Heart right ventricle (tissue), 16 donors: ENCODE data around the gene DOCK4. TPM values are rescaled to one million over a fixed set of nuclear protein-coding genes. Genes with fewer than 3 reads are reported as not detected.
A peak's percentile ranks its signal among the peaks of the same experiment; 100 is the strongest.

Experiments used
- ATAC-seq, 8 donors: fragments of 200-7000 bp; cut with Tn5 transposase; one replicate each; pipeline ENCODE4 v1.9.1; 2020; ENCODE audit warnings: mild to moderate bottlenecking in 8 of 8, moderate library complexity in 8 of 8, moderate number of reproducible peaks in 1 of 8
- DNase-seq, 2 donors: peaks; one replicate each; pipeline ENCODE4 v3.0.0-alpha.2; 2020
- H3K27ac ChIP-seq, 10 donors: fragments of 200-600 bp; sonication (generic) in 2 of 10; one replicate each; pipeline versions ENCODE4 v1.5.0 to v1.8.0; 2020 to 2022; ENCODE audit warnings: mild to moderate bottlenecking in 3 of 10
- H3K27me3 ChIP-seq, 7 donors: fragments of 200-600 bp; one replicate each; pipeline ENCODE4 v1.8.0; 2021 to 2022; ENCODE audit warnings: mild to moderate bottlenecking in 2 of 7
- H3K36me3 ChIP-seq, 9 donors: fragments of 200-600 bp; sonication (generic) in 1 of 9; one replicate each; pipeline versions ENCODE4 v1.5.0 to v1.8.0; 2020 to 2022; ENCODE audit warnings: mild to moderate bottlenecking in 2 of 9
- H3K4me1 ChIP-seq, 9 donors: fragments of 200-600 bp; sonication (generic) in 1 of 9; one replicate each; pipeline versions ENCODE4 v1.5.0 to v1.8.0; 2020 to 2022; ENCODE audit warnings: mild to moderate bottlenecking in 4 of 9
- H3K4me3 ChIP-seq, 10 donors: fragments of 200-600 bp; sonication (generic) in 2 of 10; one replicate each; pipeline versions ENCODE4 v1.5.0 to v1.8.0; 2020 to 2022; ENCODE audit warnings: mild to moderate bottlenecking in 7 of 10, moderate library complexity in 2 of 10
- H3K9me3 ChIP-seq, 11 donors: fragments of 200-600 bp in 10 of 11; sonication (generic) in 2 of 11; one replicate each; pipeline versions ENCODE4 v1.5.0 to v1.8.0; 2013 to 2022; ENCODE audit warnings: mild to moderate bottlenecking in 2 of 11, control low read depth in 1 of 11, moderate library complexity in 1 of 11
- CTCF ChIP-seq, 9 donors: fragments of 200-600 bp; sonication (generic) in 2 of 9; IDR thresholded peaks; one replicate each; pipeline versions ENCODE4 v1.5.0 to v1.8.0; 2021 to 2022; ENCODE audit warnings: antibody characterized with exemption in 9 of 9, mild to moderate bottlenecking in 5 of 9, moderate library complexity in 1 of 9
- WGBS, 2 donors: extraction: QIAGEN DNeasy Blood & Tissue Kit; methylation state at CpG; one replicate each; pipeline ENCODE4 v1.1.7; 2013; ENCODE audit warnings: inconsistent platforms in 1 of 2; 5-methylcytosine and 5-hydroxymethylcytosine counted together
- intact Hi-C, 10 donors: fragments of 100-400 bp; cut with DNase I; formaldehyde crosslinking; loops; one replicate each; pipeline versions ENCODE4 v1.11.1 to v1.14.2; 2022
- polyA plus RNA-seq, 2 donors: library from polyadenylated mRNA; stranded (reverse); fragments of 200-250 nt; gene quantifications; one replicate each; pipeline ENCODE4 v1.2.3, GENCODE V29; 2013
- total RNA-seq, 10 donors: library from RNA; stranded (reverse); fragmentation: NEBNext Ultra II Directional in 3 of 10; extraction: Animal tissue kit (Norgen Biotek cat#: 25700) in 3 of 10; gene quantifications; one replicate each; pipeline versions ENCODE4 v1.2.1 to v1.2.4, GENCODE V29; 2021 to 2023
- donor health status: Arrhythmogenic right ventricular cardiomyopathy.
- donor health status: ischemic (EF 13 %, LVEDD 7.1; RV severe dilation, severe dysfunction).
- donor health status: healthy with polysubstance abuse.
- donor health status: DM: no; HTN: yes; CAD: no.
- donor health status: DM: no; HTN: no; CAD: no.
- donor health status: ischemic (EF 25% LVEDD 6.9; RV normal size, moderate dysfunction).
- donor health status: ischemic (EF 25% LVEDD 5.7; RV mildly dilated, moderate dysfunction).
- donor health status: healthy.
- donor health status: DM: yes; HTN: yes; CAD: no.
- donor health status: Ischemic cardiomyopathy.
- donor health status: ischemic (EF 35%, LVEDD 5.7; RV mildly dilated, moderate dysfunction).
- donor health status: nonischemic (EF 11% LVEDD 7.7; RV severe dilation, severe dysfunction).
- donor health status: DM: yes; HTN: yes; CAD: no.
- donor health status: PGD.
- donor health status: ischemic (EF 29% LVEDD 5.4; RV normal size, mild dysfunction).
- donor health status: nonischemic (EF 23%, LVEDD 6.1; RV moderate dilation, normal function).

Gene DOCK4
- total and polyA plus RNA-seq, 12 donors, result 2.6 to 26.8 (median 14.7) TPM

- Histone ChIP-seq H3K36me3 (no peaks in the 10 kb centered on the region), H3K27ac (no peak overlapping the region), H3K9me3 (no peaks in the 10 kb centered on the region), H3K27me3 (no peaks in the 10 kb centered on the region), H3K4me1 (peaks cover 2 to 53% (median 36%) of the 10 kb centered on the region in 9 donors), H3K4me3 (no peak overlapping the region)
- TF ChIP-seq CTCF (IDR thresholded peaks at IDR 0.05), result no peak
- WGBS, 2 donors, result 82 to 90% methylated on average over 2 of the region's 2 CpGs
- ATAC-seq (no peak), DNase-seq (no peak)
- intact Hi-C loops, result no loop called here
Observed at GRCh38 chr7:112104120-112104519, 102.1 kb downstream of the DOCK4 start.

- no peaks in the 10 kb centered on the region for H3K9me3 ChIP-seq
- H3K27me3 ChIP-seq, result no peaks in the 10 kb centered on the region
- ATAC-seq (no peak), DNase-seq (no peak)
- peak overlapping the region in 1 of 10 donors; percentile 2 for H3K27ac ChIP-seq
- no peaks in the 10 kb centered on the region for H3K36me3 ChIP-seq
- no peak for TF ChIP-seq CTCF (IDR thresholded peaks at IDR 0.05)
- no peak overlapping the region for H3K4me3 ChIP-seq
- peaks cover 2 to 44% (median 28%) of the 10 kb centered on the region in 9 donors for H3K4me1 ChIP-seq
- 74 to 83% methylated on average over 2 of the region's 2 CpGs for WGBS, 2 donors
- intact Hi-C loops, result no loop called here
Observed at GRCh38 chr7:112103246-112103645, 103.0 kb downstream of the DOCK4 start.

- H3K4me1 ChIP-seq, result peaks cover 0 to 29% (median 11%) of the 10 kb centered on the region in 9 donors
- H3K36me3 ChIP-seq, result no peaks in the 10 kb centered on the region
- 67 to 71% methylated on average over 8 of the region's 8 CpGs for WGBS, 2 donors
- no peak overlapping the region for H3K4me3 ChIP-seq
- peak in 1 of 8 donors; percentile 28 for ATAC-seq
- no peak for DNase-seq
- H3K9me3 ChIP-seq, result no peaks in the 10 kb centered on the region
- H3K27me3 ChIP-seq, result no peaks in the 10 kb centered on the region
- intact Hi-C loops, result no loop called here
- no peak for TF ChIP-seq CTCF (IDR thresholded peaks at IDR 0.05)
- no peak overlapping the region for H3K27ac ChIP-seq
Observed at GRCh38 chr7:112101201-112101846, 104.9 kb downstream of the DOCK4 start.

- Histone ChIP-seq H3K36me3 (no peaks in the 10 kb centered on the region), H3K27me3 (no peaks in the 10 kb centered on the region), H3K9me3 (peaks cover 0 to 2% (median 0%) of the 10 kb centered on the region in 11 donors), H3K4me3 (no peak overlapping the region), H3K27ac (no peak overlapping the region), H3K4me1 (peaks cover 0 to 11% (median 5%) of the 10 kb centered on the region in 9 donors)
- intact Hi-C loops, result loop anchor here in 2 of 10 donors (10.0 kb wide), 2 partner anchors 87 to 107 kb away; partner anchors contain the start of genes DOCK4 (in 1 of the 2) and ZNF277 (in 1 of the 2)
- ATAC-seq (no peak), DNase-seq (no peak)
- 92 to 94% methylated on average over 1 of the region's 1 CpG for WGBS, 2 donors
- TF ChIP-seq CTCF (IDR thresholded peaks at IDR 0.05), result no peak
Observed at GRCh38 chr7:112097524-112097923, 108.7 kb downstream of the DOCK4 start.
